PC-9 (cell line): ENCODE measurements around the gene C10orf105.

Experiments
- CTCF ChIP-seq: fragments of 200-600 bp; sonication (generic); conservative IDR thresholded peaks from 2 replicates; pipeline ENCODE4 v1.6.1; 2017; ENCODE audit warnings: mixed run types, antibody characterized with exemption, mild to moderate bottlenecking, moderate library complexity
- EZH2 ChIP-seq: fragments of 200-600 bp; sonication (generic); IDR thresholded peaks from 2 replicates; pipeline ENCODE4 v1.8.0; 2017; ENCODE audit warnings: antibody characterized with exemption, low read depth

- TF ChIP-seq CTCF (no peak), EZH2 (no peak)
Observed at GRCh38 chr10:71719042-71719441, 536 bp downstream of the C10orf105 start.
